HepG2 (cell line): ENCODE data around the gene CLUH. TPM values are rescaled to one million over a fixed set of nuclear protein-coding genes. Genes with fewer than 3 reads are reported as not detected.

Experiments used
- ETS1 ChIP-seq: sonication (generic); formaldehyde crosslinking; IDR thresholded peaks from 2 replicates; pipeline ENCODE4 v1.4.0; 2020; ENCODE audit warnings: missing genetic modification reagents
- HOXA7 ChIP-seq: sonication (generic); formaldehyde crosslinking; IDR thresholded peaks from 2 replicates; pipeline ENCODE4 v1.8.1; 2022; ENCODE audit warnings: mild to moderate bottlenecking, missing genetic modification reagents, moderate library complexity
- IRX3 ChIP-seq: sonication (generic); formaldehyde crosslinking; IDR thresholded peaks from 2 replicates; pipeline ENCODE4 v1.8.1; 2023; ENCODE audit warnings: mild to moderate bottlenecking, low read depth, missing genetic modification reagents, borderline replicate concordance
- JDP2 ChIP-seq: sonication (generic); formaldehyde crosslinking; IDR thresholded peaks from 2 replicates; pipeline ENCODE4 v1.8.1; 2022; ENCODE audit warnings: missing genetic modification reagents, borderline replicate concordance
- JUNB ChIP-seq: sonication (generic); formaldehyde crosslinking; IDR thresholded peaks from 2 replicates; pipeline ENCODE4 v1.8.0; 2022; ENCODE audit warnings: missing genetic modification reagents, mild to moderate bottlenecking, borderline replicate concordance
- PBX3 ChIP-seq: sonication (generic); formaldehyde crosslinking; IDR thresholded peaks from 2 replicates; pipeline ENCODE4 v1.8.1; 2023; ENCODE audit warnings: missing genetic modification reagents, inconsistent platforms, borderline replicate concordance
- PRPF4 ChIP-seq: fragments of 200-400 bp; formaldehyde crosslinking; IDR thresholded peaks from 2 replicates; pipeline ENCODE4 v1.6.1; 2016; ENCODE audit warnings: low read length, low read depth; ENCODE audit not compliant: poor library complexity, severe bottlenecking
- RFX1 ChIP-seq: fragments of 450-650 bp; IDR thresholded peaks from 2 replicates; pipeline ENCODE4 v1.6.1; 2017
- RORA ChIP-seq: sonication (generic); formaldehyde crosslinking; IDR thresholded peaks from 2 replicates; pipeline ENCODE4 v1.5.0; 2020; ENCODE audit warnings: mild to moderate bottlenecking, missing genetic modification reagents, moderate library complexity
- SAFB2 ChIP-seq: sonication (generic); formaldehyde crosslinking; IDR thresholded peaks from 2 replicates; pipeline ENCODE4 v1.5.1; 2020; ENCODE audit warnings: missing genetic modification reagents, low read depth, mild to moderate bottlenecking, borderline replicate concordance
- SYNCRIP ChIP-seq: fragments of 200-400 bp; formaldehyde crosslinking; IDR thresholded peaks from 2 replicates; pipeline ENCODE4 v1.6.1; 2018; ENCODE audit warnings: mild to moderate bottlenecking, low read depth, low read length; ENCODE audit not compliant: insufficient read depth
- TAF15 ChIP-seq: fragments of 200-400 bp; formaldehyde crosslinking; IDR thresholded peaks from one replicate; pipeline ENCODE4 v1.6.1; 2018; ENCODE audit warnings: mild to moderate bottlenecking, low read depth, low read length; ENCODE audit not compliant: poor library complexity, severe bottlenecking
- ZNF407 ChIP-seq: sonication (generic); formaldehyde crosslinking; IDR thresholded peaks from one replicate; pipeline ENCODE4 v1.5.1; 2020; ENCODE audit warnings: mild to moderate bottlenecking, missing genetic modification reagents; ENCODE audit errors: not compliant biosample characterization
- ZNF784 ChIP-seq: sonication (generic); formaldehyde crosslinking; IDR thresholded peaks from 2 replicates; pipeline ENCODE4 v1.5.1; 2020; ENCODE audit warnings: missing genetic modification reagents, mild to moderate bottlenecking, borderline replicate concordance
- polyA plus RNA-seq, 8 experiments: library from polyadenylated mRNA; depleted of rRNA in 3 of 8; stranded (reverse) in 7 of 8; unstranded in 1 of 8; fragments of >200 nt; fragmentation: Illumina TruSeq in 4 of 8; extraction: Trizol in 4 of 8; gene quantifications; 2 replicates each; pipeline versions ENCODE4 v1.2.1 to v1.2.3, GENCODE V29; 2011 to 2016; ENCODE audit warnings: low read depth in 4 of 8, missing spikeins in 1 of 8, mixed read lengths in 1 of 8; ENCODE audit not compliant: insufficient read depth in 1 of 8
- total RNA-seq, 5 experiments: library from RNA; depleted of rRNA; stranded (reverse); fragments of >200 nt; fragmentation: Illumina TruSeq; extraction: Trizol; gene quantifications; 2 replicates each; pipeline ENCODE4 v1.2.3, GENCODE V29; 2016; ENCODE audit warnings: low read depth in 1 of 5
- TF ChIP-seq, protein P1 (sequence below): sonication (generic); formaldehyde crosslinking; IDR thresholded peaks from 2 replicates; pipeline ENCODE4 v1.4.0; 2020; ENCODE audit warnings: missing genetic modification reagents, mild to moderate bottlenecking, borderline replicate concordance

Gene CLUH
- total and polyA plus RNA-seq, 2 of the 13 experiments (the other 11 are each of a cell fraction or from before 2014, with no cell fraction given): 30.9 to 60.5 TPM

GRCh38 chr17:2710803-2711607 lies 559 bp downstream of the CLUH start (continued):
- TF ChIP-seq ZNF407 (no peak), RORA (CRISPR knock-in tag) (no peak), ZNF784 (CRISPR knock-in tag) (no peak; the same call in 1 of the 2 replicates), IRX3 (CRISPR knock-in tag) (no peak; the same call in 1 of the 2 replicates), RFX1 (no peak), HOXA7 (CRISPR knock-in tag) (no peak), TAF15 (no peak), ETS1 (no peak), PRPF4 (no peak), JDP2 (CRISPR knock-in tag) (no peak), SYNCRIP (no peak), SAFB2 (CRISPR knock-in tag) (no peak), JUNB (CRISPR knock-in tag) (no peak), PBX3 (CRISPR knock-in tag) (no peak)
- TF ChIP-seq, protein P1, sequence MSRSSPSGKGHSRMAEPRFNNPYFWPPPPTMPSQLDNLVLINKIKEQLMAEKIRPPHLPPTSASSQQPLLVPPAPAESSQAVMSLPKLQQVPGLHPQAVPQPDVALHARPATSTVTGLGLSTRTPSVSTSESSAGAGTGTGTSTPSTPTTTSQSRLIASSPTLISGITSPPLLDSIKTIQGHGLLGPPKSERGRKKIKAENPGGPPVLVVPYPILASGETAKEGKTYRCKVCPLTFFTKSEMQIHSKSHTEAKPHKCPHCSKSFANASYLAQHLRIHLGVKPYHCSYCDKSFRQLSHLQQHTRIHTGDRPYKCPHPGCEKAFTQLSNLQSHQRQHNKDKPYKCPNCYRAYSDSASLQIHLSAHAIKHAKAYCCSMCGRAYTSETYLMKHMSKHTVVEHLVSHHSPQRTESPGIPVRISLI (CRISPR knock-in tag): 0 out of 2 replicates have a peak, but pooled peaks have one; percentile 15
